T-cell (primary cell): ENCODE measurements around the gene KIAA0513. TPM values are rescaled to one million over a fixed set of nuclear protein-coding genes. Genes with fewer than 3 reads are reported as not detected.
A peak's percentile ranks its signal among the peaks of the same experiment; 100 is the strongest.

Experiments
- ATAC-seq, 4 experiments: fragments of 200-7000 bp in 3 of 4; fragments of 150-1000 bp in 1 of 4; cut with Tn5 transposase; replicated peaks in 1 of 4; 1 replicate in 3 of 4; 2 replicates in 1 of 4; pipeline ENCODE4 v1.10.0; 2021; ENCODE audit warnings: moderate library complexity in 3 of 4, mild to moderate bottlenecking in 2 of 4, moderate number of reproducible peaks in 1 of 4
- CTCF ChIA-PET, 2 donors: fragments of 300-600 bp; sonication (Branson Sonifier 250); formaldehyde crosslinking; loops; one replicate each; lab custom pipeline; 2022; ENCODE audit warnings: antibody characterized with exemption in 2 of 2; lab: Charles Lee
- POLR2A ChIA-PET, 2 donors: fragments of 300-600 bp; sonication (Branson Sonifier 250); formaldehyde crosslinking; loops; one replicate each; lab custom pipeline; 2022; ENCODE audit warnings: antibody characterized with exemption in 2 of 2; lab: Charles Lee
- DNase-seq, 35 experiments: peaks; one replicate each; pipeline versions ENCODE4 v3.0.0 to v3.0.0-alpha.2; 2013 to 2023
- H3K27ac ChIP-seq: one replicate; pipeline ENCODE4 v1.5.1; 2013; ENCODE audit warnings: low read length
- H3K27me3 ChIP-seq, 2 experiments: replicated peaks in 1 of 2; 1 replicate in 1 of 2; 2 replicates in 1 of 2; pipeline versions ENCODE4 v1.6.1 to v1.7.0; 2013; ENCODE audit warnings: low read length in 1 of 2, mixed read lengths in 1 of 2; ENCODE audit not compliant: control insufficient read depth in 2 of 2, insufficient read depth in 2 of 2; ENCODE audit errors: extremely low read depth in 1 of 2
- H3K36me3 ChIP-seq, 2 donors: 1 replicate in 1 of 2; 2 replicates in 1 of 2; pipeline versions ENCODE4 v1.6.1 to v1.7.0; 2013; ENCODE audit warnings: low read length in 1 of 2; ENCODE audit not compliant: control insufficient read depth in 2 of 2, insufficient read depth in 1 of 2; ENCODE audit errors: extremely low read depth in 1 of 2
- H3K4me1 ChIP-seq, 2 experiments: 1 replicate in 1 of 2; 2 replicates in 1 of 2; pipeline versions ENCODE4 v1.6.1 to v1.7.0; 2013; ENCODE audit warnings: low read length in 2 of 2, mixed read lengths in 1 of 2; ENCODE audit not compliant: insufficient read depth in 2 of 2, control insufficient read depth in 1 of 2; ENCODE audit errors: extremely low read depth in 1 of 2
- H3K4me3 ChIP-seq, 2 donors: 1 replicate in 1 of 2; 2 replicates in 1 of 2; pipeline versions ENCODE4 v1.5.1 to v1.7.0; 2013; ENCODE audit warnings: mild to moderate bottlenecking in 2 of 2, low read length in 1 of 2, moderate library complexity in 1 of 2; ENCODE audit not compliant: control insufficient read depth in 1 of 2; ENCODE audit errors: extremely low read depth in 1 of 2
- H3K9me3 ChIP-seq: 2 replicates; pipeline ENCODE4 v1.7.0; 2013
- H3K27ac Mint-ChIP-seq, 2 donors: one replicate each; pipeline ENCODE4 v1.8.0; 2020 to 2021; ENCODE audit warnings: mild to moderate bottlenecking in 2 of 2, mixed read lengths in 2 of 2
- H3K27me3 Mint-ChIP-seq, 2 donors: one replicate each; pipeline ENCODE4 v1.8.0; 2021 to 2022; ENCODE audit warnings: mixed read lengths in 2 of 2
- H3K36me3 Mint-ChIP-seq: one replicate; pipeline ENCODE4 v1.8.0; 2021; ENCODE audit warnings: mixed read lengths
- H3K4me1 Mint-ChIP-seq, 3 donors: one replicate each; pipeline ENCODE4 v1.8.0; 2020 to 2022; ENCODE audit warnings: mixed read lengths in 3 of 3, mild to moderate bottlenecking in 1 of 3
- H3K4me3 Mint-ChIP-seq, 3 donors: one replicate each; pipeline ENCODE4 v1.8.0; 2020 to 2022; ENCODE audit warnings: mild to moderate bottlenecking in 3 of 3, mixed read lengths in 3 of 3, moderate library complexity in 3 of 3
- H3K9me3 Mint-ChIP-seq, 3 donors: one replicate each; pipeline ENCODE4 v1.8.0; 2020 to 2022; ENCODE audit warnings: mixed read lengths in 3 of 3
- WGBS: methylation state at CpG from one replicate; pipeline ENCODE4 v1.1.5; 2013; ENCODE audit warnings: missing lambda C conversion rate; ENCODE audit not compliant: insufficient coverage; 5-methylcytosine and 5-hydroxymethylcytosine counted together
- total RNA-seq, 35 experiments: library from RNA in 6 of 35; stranded (reverse) in 6 of 35; fragments of 120-200 nt in 1 of 35; gene quantifications; one replicate each; pipeline versions ENCODE4 v1.2.1 to v1.2.4 and lab custom pipeline; 2013 to 2026

The KIAA0513 gene
- total RNA-seq, 5 donors from 2014 or later (not counting 1 experiment from before 2014, with no cell fraction given): 9.2 to 19.7 (median 17.2) TPM

DNA sequence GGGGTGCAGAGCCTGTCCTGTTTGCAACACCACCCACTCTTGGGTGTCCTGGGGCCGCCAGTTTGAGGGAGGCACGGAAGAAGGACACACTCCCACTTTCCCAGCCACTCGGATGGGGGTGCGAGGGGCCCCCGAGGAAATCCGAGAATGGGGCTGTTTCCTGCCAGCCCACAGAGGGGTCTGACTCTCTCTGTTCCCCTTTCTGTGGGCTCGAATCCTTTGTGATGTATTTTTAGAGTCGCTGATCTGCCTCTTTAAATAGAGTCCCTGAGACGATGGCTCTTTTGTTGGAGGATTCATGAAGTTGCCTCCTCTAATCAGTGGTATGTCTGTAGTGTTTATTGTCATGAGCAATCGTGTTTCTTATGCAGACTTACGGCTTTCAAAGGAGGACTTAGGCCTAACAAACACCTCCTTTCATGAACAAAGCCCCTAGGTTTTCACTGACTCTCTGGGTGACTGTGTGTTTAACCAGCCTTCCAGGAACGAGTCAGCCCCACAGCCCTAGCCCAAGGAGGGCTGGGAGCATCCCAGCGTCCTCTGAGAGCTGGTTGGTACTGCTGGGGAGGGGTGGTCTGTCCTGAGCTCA, 55.5 kb downstream of the KIAA0513 start:
- Histone ChIP-seq H3K27ac (no peak overlapping the region), H3K9me3 (no peaks in the 10 kb centered on the region), H3K4me1 (peaks cover 5 to 20% of the 10 kb centered on the region in 2 experiments), H3K36me3 (peaks cover 9 to 13% of the 10 kb centered on the region in 2 donors), H3K27me3 (no peaks in the 10 kb centered on the region), H3K4me3 (peak overlapping the region in 1 of 2 donors; percentile 2)
- peaks cover 12% of the 10 kb centered on the region for H3K36me3 Mint-ChIP-seq
- DNase-seq (no peak), ATAC-seq (no peak)
- peak overlapping the region; percentile 27 to 52 for H3K27ac Mint-ChIP-seq
- ChIA-PET CTCF (interaction anchor here in 1 of 2 donors (0.5 kb wide), 2 partner anchors 24 to 56 kb away, joined by 3 read pairs; no protein-coding TSS in a partner anchor), POLR2A (no interaction called here)
- H3K4me1 Mint-ChIP-seq: peaks cover 17 to 20% (median 17%) of the 10 kb centered on the region in 3 donors
- H3K27me3 Mint-ChIP-seq: no peaks in the 10 kb centered on the region
- WGBS: 36% methylated on average over 7 of the region's 13 CpGs
- no peaks in the 10 kb centered on the region for H3K9me3 Mint-ChIP-seq
- peak overlapping the region in 1 of 3 donors; percentile 41 for H3K4me3 Mint-ChIP-seq

DNA sequence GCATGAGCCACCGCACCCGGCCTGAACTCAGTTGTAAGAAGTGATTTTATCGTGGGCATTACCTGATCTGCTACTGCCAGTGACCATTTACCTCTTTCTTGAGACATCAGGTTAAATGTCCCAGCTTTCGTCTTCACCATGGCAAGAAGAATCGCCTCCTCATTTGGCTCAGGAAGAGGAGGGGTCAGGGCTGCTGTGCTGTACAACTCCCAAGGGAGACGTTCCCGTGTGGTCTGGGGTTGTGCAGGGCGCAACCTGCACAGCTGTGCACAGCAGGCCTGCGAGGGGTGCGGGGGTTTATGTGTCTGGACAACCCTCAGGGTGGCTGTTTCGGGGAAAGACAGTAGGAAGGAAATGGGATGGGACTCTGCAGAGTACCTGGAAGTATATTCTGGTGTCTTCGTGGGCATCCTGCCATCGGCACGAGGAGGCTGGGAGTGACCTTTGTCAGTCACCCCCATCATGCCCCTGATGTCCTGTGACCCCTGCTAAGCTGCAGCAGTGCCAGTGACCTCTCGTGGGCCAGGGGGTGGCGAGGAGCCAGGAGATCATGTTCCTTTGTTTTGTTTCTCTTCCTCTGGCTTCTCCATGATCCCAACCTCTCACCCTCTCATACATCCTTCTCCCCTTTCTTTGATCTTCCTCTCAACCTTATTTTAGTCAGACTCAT, 57.4 kb downstream of the KIAA0513 start:
- POLR2A ChIA-PET: interaction anchor here in 1 of 2 donors (0.6 to 0.7 kb wide), 2 partner anchors 54 to 81 kb away, joined by 3 to 4 read pairs; no protein-coding TSS in a partner anchor

DNA sequence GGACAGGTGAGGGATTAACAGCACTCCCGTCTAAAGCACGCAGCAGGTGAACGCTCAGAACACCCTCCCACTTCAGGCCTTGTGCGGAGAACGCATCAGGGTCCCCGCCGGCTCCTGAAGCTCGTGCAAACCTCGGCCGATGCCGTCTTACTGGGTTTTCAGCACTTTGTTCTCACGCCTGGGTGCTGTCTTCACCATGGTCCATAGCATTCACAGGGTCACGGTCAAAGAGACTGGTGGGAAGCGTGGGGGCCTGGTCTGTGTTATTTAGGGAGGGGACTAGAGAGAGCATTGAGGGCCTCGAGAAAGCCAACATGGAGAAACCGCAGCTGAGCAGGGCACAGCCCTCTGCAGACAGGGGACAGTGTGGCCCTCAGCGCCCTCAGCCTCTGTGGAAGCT, 58.1 kb downstream of the KIAA0513 start:
- DNase-seq (no peak), ATAC-seq (no peak)
- ChIA-PET POLR2A (interaction anchor here in 1 of 2 donors (0.6 kb wide), 1 partner anchor 82 kb away, joined by 3 read pairs; no protein-coding TSS in a partner anchor), CTCF (interaction anchor here (1.7 to 1.8 kb wide), 3 partner anchors 102 to 116 kb away, joined by 4 to 13 read pairs (median 13); no protein-coding TSS in a partner anchor)
- Histone ChIP-seq H3K9me3 (no peaks in the 10 kb centered on the region), H3K36me3 (peaks cover 9 to 15% of the 10 kb centered on the region in 2 donors), H3K4me1 (peaks cover 12 to 32% of the 10 kb centered on the region in 2 experiments), H3K27me3 (no peaks in the 10 kb centered on the region), H3K4me3 (no peak overlapping the region), H3K27ac (no peak overlapping the region)
- peaks cover 3% of the 10 kb centered on the region for H3K36me3 Mint-ChIP-seq
- H3K9me3 Mint-ChIP-seq: no peaks in the 10 kb centered on the region
- peaks cover 21 to 28% (median 25%) of the 10 kb centered on the region in 3 donors for H3K4me1 Mint-ChIP-seq
- no peak overlapping the region for H3K27ac Mint-ChIP-seq
- no peak overlapping the region for H3K4me3 Mint-ChIP-seq
- no peaks in the 10 kb centered on the region for H3K27me3 Mint-ChIP-seq
- 93% methylated on average over 10 of the region's 17 CpGs for WGBS

More for the DNA sequence above, 57.4 kb downstream of the KIAA0513 start:
- H3K36me3 Mint-ChIP-seq: peaks cover 3% of the 10 kb centered on the region
- no peaks in the 10 kb centered on the region for H3K9me3 ChIP-seq
- H3K4me1 Mint-ChIP-seq: peaks cover 17 to 20% (median 20%) of the 10 kb centered on the region in 3 donors
- CTCF ChIA-PET: interaction anchor here in 1 of 2 donors (0.7 kb wide), 1 partner anchor 902 kb away, joined by 6 read pairs; no protein-coding TSS in a partner anchor
- H3K27ac ChIP-seq: no peak overlapping the region
- no peak overlapping the region for H3K4me3 Mint-ChIP-seq
- WGBS: 84% methylated on average over 12 of the region's 16 CpGs
- peaks cover 9 to 15% of the 10 kb centered on the region in 2 donors for H3K36me3 ChIP-seq
- no peak overlapping the region for H3K4me3 ChIP-seq
- no peaks in the 10 kb centered on the region for H3K9me3 Mint-ChIP-seq
- DNase-seq (no peak), ATAC-seq (no peak)
- H3K27me3 ChIP-seq: no peaks in the 10 kb centered on the region
- peaks cover 6 to 25% of the 10 kb centered on the region in 2 experiments for H3K4me1 ChIP-seq
- H3K27ac Mint-ChIP-seq: no peak overlapping the region
- H3K27me3 Mint-ChIP-seq: no peaks in the 10 kb centered on the region

DNA sequence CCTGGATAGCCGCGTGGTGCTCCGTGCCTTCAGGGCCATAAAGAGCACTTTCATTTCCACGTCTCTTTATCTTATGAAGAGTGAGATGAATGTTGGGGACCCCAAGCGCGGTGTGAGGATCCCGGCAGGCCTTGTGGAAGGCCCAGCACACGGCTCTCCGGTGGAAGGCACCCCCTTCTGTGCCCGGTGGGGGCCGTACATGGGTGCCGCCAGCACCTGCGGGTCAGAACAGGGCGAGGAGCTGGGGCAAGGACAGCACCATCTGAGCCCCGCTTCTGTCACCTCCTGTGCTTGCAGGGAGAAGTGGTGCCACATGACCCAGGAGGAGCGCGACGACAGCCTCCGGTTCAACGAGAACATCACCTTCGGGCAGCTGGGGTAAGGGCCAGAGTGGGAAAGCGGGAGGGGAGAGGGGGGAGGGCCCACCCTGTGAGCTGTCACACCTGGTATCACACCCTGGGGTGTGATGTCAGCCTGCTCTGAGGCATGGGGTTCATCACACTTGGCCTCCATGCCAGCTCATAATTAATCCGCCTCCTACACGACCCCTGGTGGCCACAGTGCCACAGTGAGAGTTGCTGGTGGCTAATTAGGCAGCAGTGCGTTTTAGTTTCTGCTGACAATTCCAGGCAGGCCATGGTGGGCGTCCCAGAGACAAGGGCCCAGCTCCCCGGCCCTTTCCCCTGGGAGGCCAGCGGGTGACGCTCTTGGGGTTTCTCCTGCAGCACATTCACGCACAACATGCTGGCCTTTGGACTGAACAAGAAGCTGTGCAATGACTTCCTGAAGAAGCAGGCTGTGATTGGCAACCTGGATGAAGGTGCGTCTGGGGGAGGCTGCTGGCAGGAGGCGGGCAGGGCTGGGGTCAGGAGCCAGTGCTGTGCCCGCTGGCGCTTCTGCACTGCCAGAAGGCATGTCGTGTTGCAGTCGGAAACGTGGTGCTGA, 59.0 kb downstream of the KIAA0513 start:
- ATAC-seq: peak; percentile 77 to 81 (median 79)
- peak; percentile 49 to 83 (median 72) for DNase-seq
- H3K4me1 ChIP-seq: peaks cover 21 to 38% of the 10 kb centered on the region in 2 experiments
- H3K27me3 ChIP-seq: no peaks in the 10 kb centered on the region
- CTCF ChIA-PET: interaction anchor here (0.5 to 1.8 kb wide), 13 partner anchors 10 to 334 kb away, joined by 3 to 16 read pairs (median 5); partner anchors contain the start of genes KIAA0513 (in 1 of the 2) and ZDHHC7 (in 1 of the 2)
- 71% methylated on average over 28 of the region's 37 CpGs for WGBS
- POLR2A ChIA-PET: interaction anchor here in 1 of 2 donors (1.2 kb wide), 1 partner anchor 76 kb away, joined by 4 read pairs; no protein-coding TSS in a partner anchor
- Mint-ChIP-seq H3K27me3 (no peaks in the 10 kb centered on the region), H3K4me1 (peaks cover 25 to 35% (median 32%) of the 10 kb centered on the region in 3 donors), H3K4me3 (no peak overlapping the region), H3K9me3 (no peaks in the 10 kb centered on the region), H3K36me3 (no peaks in the 10 kb centered on the region), H3K27ac (no peak overlapping the region)
- no peak overlapping the region for H3K27ac ChIP-seq
- H3K36me3 ChIP-seq: peaks cover 6 to 12% of the 10 kb centered on the region in 2 donors
- no peak overlapping the region for H3K4me3 ChIP-seq
- no peaks in the 10 kb centered on the region for H3K9me3 ChIP-seq

DNA sequence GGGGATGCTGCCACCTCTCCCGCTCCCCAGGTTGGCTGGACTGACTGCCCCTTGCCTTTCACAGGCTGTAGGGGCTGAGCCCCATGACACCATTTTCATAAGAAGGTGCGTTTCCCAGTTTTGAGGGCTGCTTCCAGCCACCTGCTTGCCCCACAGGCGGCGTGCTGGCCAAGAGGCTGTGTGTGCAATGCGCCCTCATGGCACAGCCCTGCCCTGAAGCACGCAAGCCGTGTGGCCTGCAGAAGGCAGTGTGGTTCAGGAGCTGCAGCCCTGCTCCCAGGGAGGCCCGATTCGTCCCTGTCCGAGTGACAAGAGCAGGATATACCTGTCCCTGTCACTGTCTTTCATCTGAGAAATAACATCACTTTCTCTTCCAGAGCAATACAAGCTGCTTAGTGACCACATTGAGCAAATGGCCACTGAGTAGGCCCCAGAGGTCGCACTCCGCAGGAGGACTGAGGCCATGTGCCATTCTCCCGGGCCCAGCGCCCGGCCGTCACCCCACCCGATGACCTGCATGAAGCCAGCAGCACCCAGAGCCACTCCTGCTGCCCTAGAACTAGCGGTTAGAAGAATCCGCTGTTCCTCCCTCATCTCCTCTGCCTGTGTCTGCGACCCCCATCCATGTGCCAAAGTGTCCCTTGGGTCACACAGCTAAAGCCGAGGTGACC, 60.4 kb downstream of the KIAA0513 start:
- Histone ChIP-seq H3K36me3 (peaks cover 0 to 12% of the 10 kb centered on the region in 2 donors), H3K27ac (no peak overlapping the region), H3K4me3 (no peak overlapping the region), H3K27me3 (no peaks in the 10 kb centered on the region), H3K9me3 (no peaks in the 10 kb centered on the region), H3K4me1 (peaks cover 22 to 36% of the 10 kb centered on the region in 2 experiments)
- Mint-ChIP-seq H3K27me3 (no peaks in the 10 kb centered on the region), H3K27ac (no peak overlapping the region), H3K36me3 (no peaks in the 10 kb centered on the region), H3K9me3 (no peaks in the 10 kb centered on the region), H3K4me1 (peaks cover 22 to 28% (median 26%) of the 10 kb centered on the region in 3 donors), H3K4me3 (no peak overlapping the region)
- DNase-seq (no peak), ATAC-seq (no peak)
- ChIA-PET POLR2A (no interaction called here), CTCF (no interaction called here)
- WGBS: 89% methylated on average over 21 of the region's 21 CpGs
